GM12878 (cell line): ENCODE measurements around the gene MGLL. TPM values are rescaled to one million over a fixed set of nuclear protein-coding genes. Genes with fewer than 3 reads are reported as not detected.

Experiments
- ATAC-seq: fragments of 200-7000 bp; cut with Tn5 transposase; 3 replicates; pipeline ENCODE4 v1.9.1; 2020; ENCODE audit warnings: mild to moderate bottlenecking, moderate library complexity
- BruUV-seq: library from RNA; stranded (reverse); fragments of 400-500 nt; replicated peaks from 2 replicates; lab custom pipeline; 2021; lab: Mats Ljungman, UMichigan
- CTCF ChIA-PET: fragments of 300-600 bp; sonication (Branson Sonifier 250); formaldehyde crosslinking; extraction: SDS; loops from one replicate; lab custom pipeline; 2021; ENCODE audit warnings: inconsistent platforms; lab: Yijun Ruan, JAX
- POLR2A ChIA-PET: fragments of 350-600 bp; formaldehyde crosslinking; extraction: SDS; loops from one replicate; lab custom pipeline; 2021; ENCODE audit warnings: inconsistent platforms; lab: Charles Lee
- RAD21 ChIA-PET: fragments of 300-600 bp; sonication (Branson Sonifier 250); formaldehyde crosslinking; loops from one replicate; lab custom pipeline; 2023; ENCODE audit warnings: antibody characterized with exemption; ENCODE audit not compliant: unreplicated experiment; lab: Charles Lee
- SMC1A ChIA-PET: fragments of 300-600 bp; sonication (Branson Sonifier 250); formaldehyde crosslinking; loops from one replicate; lab custom pipeline; 2023; ENCODE audit not compliant: unreplicated experiment, uncharacterized antibody; lab: Charles Lee
- DNase-seq: peaks from one replicate; pipeline ENCODE4 v3.0.0-alpha.2; 2011; ENCODE audit warnings: low read depth, low spot score
- FAIRE-seq: peaks from 3 replicates; lab custom pipeline; 2011; peaks lifted over from hg19 to GRCh38; lab: Jason Lieb, UNC
- H2AFZ ChIP-seq: 2 replicates; pipeline ENCODE4 v1.6.0; 2011; ENCODE audit warnings: low read depth, low read length, control low read depth; ENCODE audit not compliant: control insufficient read depth
- H3K27ac ChIP-seq: 2 replicates; pipeline ENCODE4 v1.5.1; 2011; ENCODE audit warnings: control low read depth; ENCODE audit not compliant: control insufficient read depth, insufficient read depth
- H3K27me3 ChIP-seq, 2 experiments: replicated peaks in 1 of 2; 2 replicates each; pipeline versions ENCODE4 v1.6.0 to v1.6.1; 2011; ENCODE audit warnings: low read length in 1 of 2; ENCODE audit not compliant: control insufficient read depth in 2 of 2, insufficient read depth in 2 of 2
- H3K36me3 ChIP-seq, 2 experiments: 2 replicates each; pipeline ENCODE4 v1.5.1; 2011; ENCODE audit warnings: low read length in 1 of 2; ENCODE audit not compliant: control insufficient read depth in 2 of 2, insufficient read depth in 2 of 2
- H3K4me1 ChIP-seq: 2 replicates; pipeline ENCODE4 v1.6.1; 2011; ENCODE audit warnings: mild to moderate bottlenecking, low read length, moderate library complexity, mixed read lengths; ENCODE audit not compliant: control insufficient read depth, insufficient read depth
- H3K4me2 ChIP-seq: 2 replicates; pipeline ENCODE4 v1.6.0; 2011; ENCODE audit warnings: control low read depth; ENCODE audit not compliant: control insufficient read depth, insufficient read depth
- H3K4me3 ChIP-seq: fragments of 200-600 bp; sonication (generic); 2 replicates; pipeline ENCODE4 v1.5.1; 2016
- H3K79me2 ChIP-seq: 2 replicates; pipeline ENCODE4 v1.6.0; 2011; ENCODE audit warnings: low read length; ENCODE audit not compliant: control insufficient read depth, insufficient read depth
- H3K9ac ChIP-seq: 2 replicates; pipeline ENCODE4 v1.8.0; 2011; ENCODE audit warnings: low read length, control low read depth, mixed read lengths; ENCODE audit not compliant: control insufficient read depth, insufficient read depth
- H3K9me3 ChIP-seq: replicated peaks from 3 replicates; pipeline ENCODE4 v1.5.1; 2011; ENCODE audit warnings: mild to moderate bottlenecking, low read length; ENCODE audit not compliant: control insufficient read depth, insufficient read depth
- H4K20me1 ChIP-seq: 2 replicates; pipeline ENCODE4 v1.6.0; 2011; ENCODE audit not compliant: control insufficient read depth, insufficient read depth
- CBX3 ChIP-seq: fragments of 200-600 bp; sonication (generic); IDR thresholded peaks from 2 replicates; pipeline ENCODE4 v1.6.1; 2016; ENCODE audit warnings: low read depth, borderline replicate concordance
- CHD1 ChIP-seq: IDR thresholded peaks from 2 replicates; pipeline ENCODE4 v1.6.1; 2012; ENCODE audit warnings: low read depth, low read length, improper control_type of control experiment
- CHD2 ChIP-seq: IDR thresholded peaks from 2 replicates; pipeline ENCODE4 v1.6.1; 2011; ENCODE audit warnings: low read depth, low read length, improper control_type of control experiment, borderline replicate concordance
- CREB1 ChIP-seq: IDR thresholded peaks from 2 replicates; pipeline ENCODE4 v1.6.1; 2012; ENCODE audit warnings: low read depth, mild to moderate bottlenecking, inconsistent platforms
- EP300 ChIP-seq, 2 experiments: fragments of 150-350 bp in 1 of 2; IDR thresholded peaks; 2 replicates each; pipeline ENCODE4 v1.6.1; 2011 to 2012; ENCODE audit warnings: low read depth in 2 of 2, low read length in 2 of 2, borderline replicate concordance in 1 of 2, improper control_type of control experiment in 1 of 2, inconsistent platforms in 1 of 2; ENCODE audit not compliant: control insufficient read depth in 1 of 2
- EZH2 ChIP-seq: IDR thresholded peaks from 2 replicates; pipeline ENCODE4 v1.6.1; 2012; ENCODE audit warnings: low read depth, mild to moderate bottlenecking, control low read depth, inconsistent platforms, low read length, borderline replicate concordance; ENCODE audit not compliant: control insufficient read depth
- FOXM1 ChIP-seq: IDR thresholded peaks from 2 replicates; pipeline ENCODE4 v1.6.1; 2012; ENCODE audit warnings: low read depth, mild to moderate bottlenecking, inconsistent platforms, low read length, moderate library complexity
- IKZF1 ChIP-seq: fragments of 450-650 bp; conservative IDR thresholded peaks from 2 replicates; pipeline ENCODE4 v1.6.1; 2017; ENCODE audit warnings: antibody characterized with exemption, mild to moderate bottlenecking
- MEF2B ChIP-seq: fragments of 450-650 bp; IDR thresholded peaks from 2 replicates; pipeline ENCODE4 v1.6.1; 2018; ENCODE audit warnings: mild to moderate bottlenecking, moderate library complexity; ENCODE audit not compliant: partially characterized antibody, poor library complexity, severe bottlenecking
- MTA2 ChIP-seq: fragments of 450-650 bp; IDR thresholded peaks from 2 replicates; pipeline ENCODE4 v1.6.1; 2016; ENCODE audit warnings: low read depth, mild to moderate bottlenecking, moderate library complexity
- PAX5 ChIP-seq: IDR thresholded peaks from 2 replicates; pipeline ENCODE4 v1.6.1; 2011; ENCODE audit warnings: low read depth, low read length, borderline replicate concordance
- PML ChIP-seq: IDR thresholded peaks from 2 replicates; pipeline ENCODE4 v1.6.1; 2012; ENCODE audit warnings: low read length, inconsistent platforms
- RAD51 ChIP-seq: fragments of 450-650 bp; IDR thresholded peaks from 2 replicates; pipeline ENCODE4 v1.6.1; 2016; ENCODE audit warnings: moderate library complexity, mild to moderate bottlenecking, inconsistent platforms
- SREBF1 ChIP-seq: IDR thresholded peaks from 2 replicates; pipeline ENCODE4 v1.6.1; 2012; ENCODE audit warnings: mild to moderate bottlenecking, low read length
- TAF1 ChIP-seq: IDR thresholded peaks from 2 replicates; pipeline ENCODE4 v1.6.1; 2011; ENCODE audit warnings: mild to moderate bottlenecking, low read depth, low read length, borderline replicate concordance
- YBX1 ChIP-seq: fragments of 450-650 bp; IDR thresholded peaks from 2 replicates; pipeline ENCODE4 v1.6.1; 2016; ENCODE audit warnings: antibody characterized with exemption
- ZNF207 ChIP-seq: fragments of 450-650 bp; IDR thresholded peaks from 2 replicates; pipeline ENCODE4 v1.6.1; 2014; ENCODE audit warnings: antibody characterized with exemption, mild to moderate bottlenecking, borderline replicate concordance
- ZNF24 ChIP-seq: fragments of 450-650 bp; IDR thresholded peaks from 2 replicates; pipeline ENCODE4 v1.6.1; 2017; ENCODE audit warnings: antibody characterized with exemption, mild to moderate bottlenecking
- WGBS: methylation state at CpG from one replicate; pipeline ENCODE4 v1.1.6; 2016; ENCODE audit warnings: low lambda C conversion rate; ENCODE audit not compliant: insufficient replicate concordance, insufficient coverage; ENCODE audit errors: missing lambda C conversion rate; 5-methylcytosine and 5-hydroxymethylcytosine counted together
- in situ Hi-C: fragments of 300-500 bp; cut with MboI; formaldehyde crosslinking; loops from 9 replicates; pipeline ENCODE4 v1.14.3; 2018; ENCODE audit warnings: mixed read lengths
- intact Hi-C: fragments of 100-400 bp; cut with micrococcal nuclease; formaldehyde crosslinking; loops from one replicate; pipeline ENCODE4 v1.14.2; 2022; ENCODE audit not compliant: unreplicated experiment
- polyA plus RNA-seq, 11 experiments: library from polyadenylated mRNA; depleted of rRNA in 4 of 11; unstranded in 6 of 11; stranded (reverse) in 5 of 11; fragments of >200 nt; fragmentation: Nextera tagmentation in 4 of 11; fragmentation: Illumina TruSeq in 1 of 11; extraction: Ambion mirVana in 4 of 11; extraction: Trizol in 1 of 11; gene quantifications; 1 replicate in 1 of 11; 2 replicates in 10 of 11; pipeline versions ENCODE4 v1.2.1 to v1.2.3, GENCODE V29; 2011 to 2016; ENCODE audit warnings: inconsistent platforms in 2 of 11, missing spikeins in 2 of 11, low read depth in 1 of 11
- total RNA-seq, 4 experiments: library from RNA; depleted of rRNA in 3 of 4; stranded (reverse); fragments of >200 nt in 3 of 4; fragmentation: Illumina TruSeq in 1 of 4; extraction: Trizol in 1 of 4; gene quantifications; 2 replicates each; pipeline versions ENCODE4 v1.2.1 to v1.2.3, GENCODE V29; 2013 to 2021
- TF ChIP-seq, protein P1 (sequence below): IDR thresholded peaks from 2 replicates; pipeline ENCODE4 v1.6.1; 2012; ENCODE audit warnings: low read depth, low read length, improper control_type of control experiment
- TF ChIP-seq, protein P2 (sequence below): fragments of 450-650 bp; IDR thresholded peaks from 2 replicates; pipeline ENCODE4 v1.6.1; 2016; ENCODE audit warnings: mild to moderate bottlenecking

Gene MGLL
- total and polyA plus RNA-seq, 10 of the 15 experiments (the other 5 are each of a cell fraction or from before 2014, with no cell fraction given): 44.9 to 177 (median 72.9) TPM

DNA sequence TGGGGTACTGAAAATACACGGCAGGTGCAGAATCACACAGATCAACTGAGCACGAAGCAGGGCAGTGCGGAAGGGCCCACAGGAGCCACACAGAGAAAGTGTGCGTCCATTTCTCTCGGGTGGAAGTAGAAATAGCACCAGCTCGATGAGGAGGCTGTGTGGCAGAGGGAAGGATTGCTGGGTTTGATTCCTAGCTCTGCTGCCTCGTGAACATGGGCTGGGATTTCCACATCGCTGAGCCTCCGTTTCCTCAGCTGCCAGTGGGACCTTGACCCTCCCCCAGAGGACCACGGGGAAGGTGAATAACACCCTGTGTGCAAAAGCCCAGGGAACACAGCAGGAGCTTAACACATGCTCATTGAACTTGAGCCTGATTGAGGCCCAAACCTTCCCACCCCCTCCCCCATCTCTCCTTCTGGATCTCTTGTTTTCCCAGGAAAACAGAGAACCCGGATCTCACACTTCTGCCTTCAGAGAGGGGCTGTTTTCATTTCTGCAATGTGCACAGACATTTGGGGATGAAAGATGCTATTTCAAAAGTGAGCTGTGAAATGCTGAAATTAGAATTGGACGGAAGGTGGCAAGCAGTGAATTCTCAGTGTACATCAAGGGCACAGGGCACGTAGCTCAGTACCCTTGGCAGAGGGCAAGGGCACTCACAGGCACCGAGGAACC is 111.2 kb downstream of the MGLL start (continued):
- TF ChIP-seq, protein P1, sequence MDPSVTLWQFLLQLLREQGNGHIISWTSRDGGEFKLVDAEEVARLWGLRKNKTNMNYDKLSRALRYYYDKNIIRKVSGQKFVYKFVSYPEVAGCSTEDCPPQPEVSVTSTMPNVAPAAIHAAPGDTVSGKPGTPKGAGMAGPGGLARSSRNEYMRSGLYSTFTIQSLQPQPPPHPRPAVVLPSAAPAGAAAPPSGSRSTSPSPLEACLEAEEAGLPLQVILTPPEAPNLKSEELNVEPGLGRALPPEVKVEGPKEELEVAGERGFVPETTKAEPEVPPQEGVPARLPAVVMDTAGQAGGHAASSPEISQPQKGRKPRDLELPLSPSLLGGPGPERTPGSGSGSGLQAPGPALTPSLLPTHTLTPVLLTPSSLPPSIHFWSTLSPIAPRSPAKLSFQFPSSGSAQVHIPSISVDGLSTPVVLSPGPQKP: no peak
- TF ChIP-seq PML (no peak), MEF2B (no peak), TAF1 (no peak), FOXM1 (no peak)

DNA sequence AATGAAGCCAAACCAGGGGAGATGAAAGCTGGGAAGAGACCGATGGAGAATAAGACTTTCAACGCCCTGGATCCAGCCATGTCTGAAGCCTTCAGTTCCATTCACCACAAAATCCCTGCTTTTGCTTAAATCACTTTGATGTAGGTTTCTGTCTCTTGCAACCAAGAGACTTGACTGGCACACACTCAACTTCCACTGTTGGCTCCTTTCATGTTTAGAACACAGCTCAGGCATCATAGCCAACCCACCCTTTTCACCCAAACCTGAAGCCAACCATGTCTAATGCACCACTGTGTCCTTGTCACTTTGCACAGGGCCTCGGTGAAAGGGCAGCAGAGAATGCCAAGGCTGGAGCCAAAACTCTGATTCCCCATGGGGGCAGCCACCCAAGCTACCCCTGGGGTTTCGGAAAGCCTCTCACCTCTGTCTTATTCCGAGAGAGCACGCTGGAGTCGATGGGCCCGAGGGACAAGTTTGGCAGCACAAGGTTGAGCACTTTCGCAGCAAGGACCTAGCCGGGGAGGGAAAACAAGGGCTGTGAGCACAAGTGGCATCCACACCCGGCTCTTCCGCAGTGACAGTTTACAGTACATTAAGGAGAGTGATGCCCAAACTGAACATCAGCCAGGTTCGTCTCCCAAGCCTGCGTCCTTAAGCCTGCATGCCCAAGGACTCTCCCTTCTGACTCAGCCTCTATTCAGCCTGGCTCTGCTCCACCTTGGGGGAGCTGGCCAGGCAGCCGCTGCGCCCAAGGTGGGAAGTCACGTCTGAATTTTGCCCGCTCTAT is 112.0 kb downstream of the MGLL start:
- 92% methylated on average over 18 of the region's 18 CpGs for WGBS
- ATAC-seq: no peak

More for the DNA sequence above, 112.0 kb downstream of the MGLL start:
- Histone ChIP-seq H3K36me3 (peaks cover 22 to 54% of the 10 kb centered on the region in 2 experiments; a peak in 3 of 4 replicates), H3K4me2 (no peak overlapping the region), H2AFZ (no peak overlapping the region), H4K20me1 (no peaks in the 10 kb centered on the region), H3K9ac (no peak overlapping the region), H3K4me1 (no peaks in the 10 kb centered on the region), H3K27me3 (no peaks in the 10 kb centered on the region), H3K4me3 (no peak overlapping the region), H3K79me2 (no peaks in the 10 kb centered on the region), H3K27ac (no peak overlapping the region), H3K9me3 (no peaks in the 10 kb centered on the region)
- intact Hi-C loops (no loop called here), in situ Hi-C loops (no loop called here)
- FAIRE-seq: no peak
- TF ChIP-seq MTA2: no peak
- TF ChIP-seq CBX3: no peak
- TF ChIP-seq CHD2: no peak
- TF ChIP-seq EP300 (IDR thresholded peaks at IDR 0.05; ENCODE audit: borderline replicate concordance in 1 of 2, control insufficient read depth in 1 of 2, low read depth in 2 of 2, low read length in 2 of 2): no peak
- TF ChIP-seq CREB1: no peak
- no peak for TF ChIP-seq EZH2
- TF ChIP-seq ZNF24: no peak
- no peak for TF ChIP-seq PAX5
- no peak for TF ChIP-seq YBX1
- no peak for TF ChIP-seq SREBF1
- TF ChIP-seq, protein P2, sequence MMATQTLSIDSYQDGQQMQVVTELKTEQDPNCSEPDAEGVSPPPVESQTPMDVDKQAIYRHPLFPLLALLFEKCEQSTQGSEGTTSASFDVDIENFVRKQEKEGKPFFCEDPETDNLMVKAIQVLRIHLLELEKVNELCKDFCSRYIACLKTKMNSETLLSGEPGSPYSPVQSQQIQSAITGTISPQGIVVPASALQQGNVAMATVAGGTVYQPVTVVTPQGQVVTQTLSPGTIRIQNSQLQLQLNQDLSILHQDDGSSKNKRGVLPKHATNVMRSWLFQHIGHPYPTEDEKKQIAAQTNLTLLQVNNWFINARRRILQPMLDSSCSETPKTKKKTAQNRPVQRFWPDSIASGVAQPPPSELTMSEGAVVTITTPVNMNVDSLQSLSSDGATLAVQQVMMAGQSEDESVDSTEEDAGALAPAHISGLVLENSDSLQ: no peak
- TF ChIP-seq IKZF1: no peak
- TF ChIP-seq CHD1: no peak
- TF ChIP-seq RAD51: no peak
- no peak for TF ChIP-seq ZNF207
- no peak for DNase-seq
- ChIA-PET CTCF (no interaction called here), POLR2A (no interaction called here), RAD21 (no interaction called here), SMC1A (interaction anchor here (1.0 kb wide), 1 partner anchor 11 kb away, joined by 5 read pairs; no protein-coding TSS in a partner anchor)
- no TSS peak for BruUV-seq
